H9 (cell line): ENCODE data around the gene HUS1. TPM values are rescaled to one million over a fixed set of nuclear protein-coding genes. Genes with fewer than 3 reads are reported as not detected.

Experiments
- DNase-seq: peaks from one replicate; pipeline ENCODE4 v3.0.0-alpha.2; 2017
- H2AFZ ChIP-seq: one replicate; pipeline ENCODE4 v1.6.1; 2013; ENCODE audit warnings: mild to moderate bottlenecking, low read length, control low read depth, moderate library complexity
- H2AK5ac ChIP-seq: 2 replicates; pipeline ENCODE4 v1.6.1; 2013; ENCODE audit warnings: low read length, control low read depth, mixed read lengths; ENCODE audit not compliant: insufficient read length
- H2BK120ac ChIP-seq: one replicate; pipeline ENCODE4 v1.6.1; 2013; ENCODE audit warnings: low read depth, mild to moderate bottlenecking, low read length, control low read depth, inconsistent platforms; ENCODE audit not compliant: poor library complexity, severe bottlenecking
- H2BK12ac ChIP-seq: 2 replicates; pipeline ENCODE4 v1.6.1; 2013; ENCODE audit warnings: low read length, control low read depth, mixed read lengths, low read depth; ENCODE audit not compliant: insufficient read length
- H2BK15ac ChIP-seq: 2 replicates; pipeline ENCODE4 v1.6.1; 2013; ENCODE audit warnings: low read depth, low read length, control low read depth
- H2BK20ac ChIP-seq: one replicate; pipeline ENCODE4 v1.6.1; 2013; ENCODE audit warnings: low read depth, mild to moderate bottlenecking, low read length, control low read depth, inconsistent platforms; ENCODE audit not compliant: poor library complexity, severe bottlenecking
- H2BK5ac ChIP-seq: 2 replicates; pipeline ENCODE4 v1.6.1; 2013; ENCODE audit warnings: low read length, control low read depth, mixed read lengths; ENCODE audit not compliant: insufficient read length
- H3K14ac ChIP-seq: 2 replicates; pipeline ENCODE4 v1.6.1; 2013; ENCODE audit warnings: low read length, control low read depth; ENCODE audit not compliant: insufficient read depth
- H3K18ac ChIP-seq: 2 replicates; pipeline ENCODE4 v1.6.1; 2013; ENCODE audit warnings: low read depth, mild to moderate bottlenecking, mixed read lengths, low read length, control low read depth; ENCODE audit not compliant: insufficient read length
- H3K23ac ChIP-seq: 2 replicates; pipeline ENCODE4 v1.6.1; 2013; ENCODE audit warnings: low read length, control low read depth, mixed read lengths, low read depth; ENCODE audit not compliant: insufficient read length
- H3K23me2 ChIP-seq: 2 replicates; pipeline ENCODE4 v1.6.1; 2013; ENCODE audit warnings: low read depth, mild to moderate bottlenecking, mixed read lengths, low read length, control low read depth; ENCODE audit not compliant: insufficient read length, poor library complexity, severe bottlenecking
- H3K27ac ChIP-seq: 2 replicates; pipeline ENCODE4 v1.5.1; 2013; ENCODE audit warnings: low read length, control low read depth, mixed read lengths, low read depth; ENCODE audit not compliant: insufficient read length
- H3K27me3 ChIP-seq: 2 replicates; pipeline ENCODE4 v1.6.1; 2013; ENCODE audit warnings: low read length, control low read depth, inconsistent platforms; ENCODE audit not compliant: insufficient read depth
- H3K4ac ChIP-seq: 2 replicates; pipeline ENCODE4 v1.6.1; 2013; ENCODE audit warnings: low read depth, mild to moderate bottlenecking, control low read depth, inconsistent platforms, low read length, moderate library complexity
- H3K4me1 ChIP-seq: 2 replicates; pipeline ENCODE4 v1.6.1; 2013; ENCODE audit warnings: low read length, control low read depth, inconsistent platforms; ENCODE audit not compliant: insufficient read depth
- H3K4me2 ChIP-seq: 2 replicates; pipeline ENCODE4 v1.6.1; 2013; ENCODE audit warnings: low read length, control low read depth, mixed read lengths; ENCODE audit not compliant: insufficient read length, insufficient read depth
- H3K56ac ChIP-seq: 2 replicates; pipeline ENCODE4 v1.6.1; 2013; ENCODE audit warnings: low read depth, mild to moderate bottlenecking, mixed read lengths, low read length, control low read depth; ENCODE audit not compliant: insufficient read length
- H3K79me1 ChIP-seq: 2 replicates; pipeline ENCODE4 v1.6.1; 2013; ENCODE audit warnings: low read depth, mild to moderate bottlenecking, moderate library complexity, low read length, control low read depth, inconsistent platforms; ENCODE audit not compliant: insufficient read depth, poor library complexity, severe bottlenecking
- H3K79me2 ChIP-seq: 2 replicates; pipeline ENCODE4 v1.6.1; 2013; ENCODE audit warnings: low read length, control low read depth, inconsistent platforms; ENCODE audit not compliant: insufficient read depth
- H3K9ac ChIP-seq: 2 replicates; pipeline ENCODE4 v1.6.1; 2013; ENCODE audit warnings: low read length, control low read depth, mixed read lengths; ENCODE audit not compliant: insufficient read length; ENCODE audit errors: extremely low read depth
- H3K9me3 ChIP-seq: one replicate; pipeline ENCODE4 v1.6.1; 2013; ENCODE audit warnings: low read depth, low read length, inconsistent platforms; ENCODE audit not compliant: control insufficient read depth
- H3T11ph ChIP-seq: one replicate; pipeline ENCODE4 v1.6.1; 2013; ENCODE audit warnings: mild to moderate bottlenecking, low read length, control low read depth, inconsistent platforms
- H4K20me1 ChIP-seq: one replicate; pipeline ENCODE4 v1.6.1; 2013; ENCODE audit not compliant: control insufficient read depth, insufficient read length, insufficient read depth
- H4K5ac ChIP-seq: 2 replicates; pipeline ENCODE4 v1.6.1; 2013; ENCODE audit warnings: low read depth, mild to moderate bottlenecking, mixed read lengths, low read length, control low read depth; ENCODE audit not compliant: insufficient read length
- H4K8ac ChIP-seq: replicated peaks from 2 replicates; pipeline ENCODE4 v1.6.1; 2013; ENCODE audit warnings: low read length, control low read depth, mixed read lengths, low read depth; ENCODE audit not compliant: insufficient read length
- H4K91ac ChIP-seq: 2 replicates; pipeline ENCODE4 v1.6.1; 2013; ENCODE audit warnings: low read depth, mild to moderate bottlenecking, moderate library complexity, mixed read lengths, low read length, control low read depth; ENCODE audit not compliant: insufficient read length
- H3K27ac Mint-ChIP-seq, 3 experiments: 2 replicates in 2 of 3; 3 replicates in 1 of 3; pipeline ENCODE4 v1.8.0; 2020 to 2021; ENCODE audit warnings: mixed read lengths in 3 of 3, mild to moderate bottlenecking in 1 of 3, moderate library complexity in 1 of 3
- H3K27me3 Mint-ChIP-seq: 2 replicates; pipeline ENCODE4 v1.8.0; 2021; ENCODE audit warnings: low read depth, mild to moderate bottlenecking, moderate library complexity, mixed read lengths
- H3K36me3 Mint-ChIP-seq, 3 experiments: 2 replicates in 2 of 3; 3 replicates in 1 of 3; pipeline ENCODE4 v1.8.0; 2020 to 2021; ENCODE audit warnings: low read depth in 3 of 3, mixed read lengths in 3 of 3; ENCODE audit not compliant: insufficient read depth in 1 of 3
- H3K4me1 Mint-ChIP-seq, 2 experiments: 2 replicates each; pipeline ENCODE4 v1.8.0; 2020; ENCODE audit warnings: mixed read lengths in 2 of 2
- H3K4me3 Mint-ChIP-seq, 2 experiments: 2 replicates in 1 of 2; 3 replicates in 1 of 2; pipeline ENCODE4 v1.8.0; 2020 to 2021; ENCODE audit warnings: mild to moderate bottlenecking in 2 of 2, mixed read lengths in 2 of 2, moderate library complexity in 1 of 2
- H3K9me3 Mint-ChIP-seq, 2 experiments: 2 replicates in 1 of 2; 3 replicates in 1 of 2; pipeline ENCODE4 v1.8.0; 2020; ENCODE audit warnings: mild to moderate bottlenecking in 2 of 2, mixed read lengths in 2 of 2, moderate library complexity in 1 of 2
- WGBS: extraction: QIAGEN DNeasy Blood & Tissue Kit; methylation state at CpG from one replicate; pipeline ENCODE4 v1.1.7; 2013; ENCODE audit warnings: missing lambda C conversion rate, low lambda C conversion rate, mixed read lengths; ENCODE audit not compliant: insufficient read length; ENCODE audit errors: extremely low coverage; 5-methylcytosine and 5-hydroxymethylcytosine counted together
- total RNA-seq: library from RNA; stranded (reverse); gene quantifications from 2 replicates; pipeline ENCODE4 v1.2.1, GENCODE V29; 2021
- TF ChIP-seq, protein P1 (sequence below): fragments of 200-600 bp; sonication (generic); conservative IDR thresholded peaks from 3 replicates; pipeline ENCODE4 v1.8.0; 2021; ENCODE audit warnings: antibody characterized with exemption, mild to moderate bottlenecking

The HUS1 gene
- total RNA-seq, 1 experiment from 2014 or later: 43.1 TPM

DNA sequence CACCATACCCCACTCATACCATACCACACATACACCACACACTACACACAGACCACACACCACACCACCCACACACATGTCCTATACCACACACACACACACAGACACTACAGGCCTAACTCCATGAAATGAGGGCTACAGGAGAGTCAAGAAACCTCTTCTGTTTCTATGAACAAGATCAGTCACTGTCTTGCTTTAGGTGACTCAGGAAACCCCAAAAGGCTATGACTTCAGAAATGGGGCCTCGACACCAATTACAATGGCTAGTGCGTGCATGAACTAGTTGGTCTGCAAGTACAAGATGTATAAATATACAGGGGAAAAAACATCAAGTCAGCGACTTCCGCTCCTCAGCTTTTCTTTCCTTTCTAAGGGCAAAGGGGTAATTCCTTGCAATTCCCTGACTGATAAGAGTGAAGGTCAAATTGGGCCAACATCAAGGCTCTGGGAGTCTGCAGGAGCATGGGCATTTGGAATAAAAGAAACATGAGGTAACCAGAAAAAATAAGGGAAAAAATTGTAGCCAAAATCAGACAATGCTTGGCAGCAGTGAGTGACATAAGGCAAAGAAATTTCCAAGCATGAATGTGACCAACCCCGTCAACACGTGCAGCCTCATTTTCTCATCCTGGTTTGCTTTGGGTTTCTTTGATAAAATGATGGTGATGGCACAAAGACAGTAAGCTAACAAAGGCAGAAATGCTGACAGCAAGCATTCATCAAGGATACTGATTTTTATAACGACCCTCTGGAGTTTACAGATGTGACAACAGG is 32.6 kb downstream of the HUS1 start:
- no peak overlapping the region for H3K9ac ChIP-seq
- peaks cover 6% of the 10 kb centered on the region; the same call in 1 of the 2 replicates for H3K4me1 ChIP-seq
- H2BK12ac ChIP-seq: no peak overlapping the region
- no peaks in the 10 kb centered on the region for H3K79me2 ChIP-seq
- Mint-ChIP-seq H3K9me3 (no peaks in the 10 kb centered on the region), H3K4me3 (no peak overlapping the region), H3K27me3 (no peaks in the 10 kb centered on the region; the same call in 1 of the 2 replicates), H3K27ac (peak overlapping the region in 1 of 3 experiments; percentile 16; a peak in 2 of 7 replicates), H3K36me3 (no peaks in the 10 kb centered on the region), H3K4me1 (peaks cover 24 to 36% of the 10 kb centered on the region in 2 experiments)
- no peak overlapping the region for H2AK5ac ChIP-seq
- no peaks in the 10 kb centered on the region for H3K27me3 ChIP-seq
- no peak overlapping the region for H2BK15ac ChIP-seq
- no peak overlapping the region for H3K18ac ChIP-seq
- TF ChIP-seq, protein P1, sequence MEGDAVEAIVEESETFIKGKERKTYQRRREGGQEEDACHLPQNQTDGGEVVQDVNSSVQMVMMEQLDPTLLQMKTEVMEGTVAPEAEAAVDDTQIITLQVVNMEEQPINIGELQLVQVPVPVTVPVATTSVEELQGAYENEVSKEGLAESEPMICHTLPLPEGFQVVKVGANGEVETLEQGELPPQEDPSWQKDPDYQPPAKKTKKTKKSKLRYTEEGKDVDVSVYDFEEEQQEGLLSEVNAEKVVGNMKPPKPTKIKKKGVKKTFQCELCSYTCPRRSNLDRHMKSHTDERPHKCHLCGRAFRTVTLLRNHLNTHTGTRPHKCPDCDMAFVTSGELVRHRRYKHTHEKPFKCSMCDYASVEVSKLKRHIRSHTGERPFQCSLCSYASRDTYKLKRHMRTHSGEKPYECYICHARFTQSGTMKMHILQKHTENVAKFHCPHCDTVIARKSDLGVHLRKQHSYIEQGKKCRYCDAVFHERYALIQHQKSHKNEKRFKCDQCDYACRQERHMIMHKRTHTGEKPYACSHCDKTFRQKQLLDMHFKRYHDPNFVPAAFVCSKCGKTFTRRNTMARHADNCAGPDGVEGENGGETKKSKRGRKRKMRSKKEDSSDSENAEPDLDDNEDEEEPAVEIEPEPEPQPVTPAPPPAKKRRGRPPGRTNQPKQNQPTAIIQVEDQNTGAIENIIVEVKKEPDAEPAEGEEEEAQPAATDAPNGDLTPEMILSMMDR: no peak
- H4K20me1 ChIP-seq: no peaks in the 10 kb centered on the region
- H2BK20ac ChIP-seq: no peak overlapping the region
- DNase-seq: no peak
- H3K9me3 ChIP-seq: no peaks in the 10 kb centered on the region
- no peak overlapping the region for H2BK5ac ChIP-seq
- no peak overlapping the region for H3K4ac ChIP-seq
- H3K14ac ChIP-seq: no peak overlapping the region
- H4K8ac ChIP-seq: no peak overlapping the region
- H3K23ac ChIP-seq: no peak overlapping the region
- no CpG with 5 or more reads among the region's 7 CpGs for WGBS
- no peak overlapping the region for H2AFZ ChIP-seq
- no peak overlapping the region for H2BK120ac ChIP-seq
- no peak overlapping the region for H3T11ph ChIP-seq
- no peak overlapping the region for H3K27ac ChIP-seq
- no peak overlapping the region for H3K56ac ChIP-seq
- H4K5ac ChIP-seq: no peak overlapping the region
- H3K4me2 ChIP-seq: no peak overlapping the region
- H3K23me2 ChIP-seq: no peaks in the 10 kb centered on the region
- no peaks in the 10 kb centered on the region for H3K79me1 ChIP-seq
- H4K91ac ChIP-seq: no peak overlapping the region
